ENCODE measurements around the gene TECPR1. TPM values are rescaled to one million over a fixed set of nuclear protein-coding genes. Genes with fewer than 3 reads are reported as not detected.

The TECPR1 gene
- total and polyA plus RNA-seq, 2 of the 4 experiments (the other 2 are of a cell fraction): 11.5 to 14.7 TPM

DNA sequence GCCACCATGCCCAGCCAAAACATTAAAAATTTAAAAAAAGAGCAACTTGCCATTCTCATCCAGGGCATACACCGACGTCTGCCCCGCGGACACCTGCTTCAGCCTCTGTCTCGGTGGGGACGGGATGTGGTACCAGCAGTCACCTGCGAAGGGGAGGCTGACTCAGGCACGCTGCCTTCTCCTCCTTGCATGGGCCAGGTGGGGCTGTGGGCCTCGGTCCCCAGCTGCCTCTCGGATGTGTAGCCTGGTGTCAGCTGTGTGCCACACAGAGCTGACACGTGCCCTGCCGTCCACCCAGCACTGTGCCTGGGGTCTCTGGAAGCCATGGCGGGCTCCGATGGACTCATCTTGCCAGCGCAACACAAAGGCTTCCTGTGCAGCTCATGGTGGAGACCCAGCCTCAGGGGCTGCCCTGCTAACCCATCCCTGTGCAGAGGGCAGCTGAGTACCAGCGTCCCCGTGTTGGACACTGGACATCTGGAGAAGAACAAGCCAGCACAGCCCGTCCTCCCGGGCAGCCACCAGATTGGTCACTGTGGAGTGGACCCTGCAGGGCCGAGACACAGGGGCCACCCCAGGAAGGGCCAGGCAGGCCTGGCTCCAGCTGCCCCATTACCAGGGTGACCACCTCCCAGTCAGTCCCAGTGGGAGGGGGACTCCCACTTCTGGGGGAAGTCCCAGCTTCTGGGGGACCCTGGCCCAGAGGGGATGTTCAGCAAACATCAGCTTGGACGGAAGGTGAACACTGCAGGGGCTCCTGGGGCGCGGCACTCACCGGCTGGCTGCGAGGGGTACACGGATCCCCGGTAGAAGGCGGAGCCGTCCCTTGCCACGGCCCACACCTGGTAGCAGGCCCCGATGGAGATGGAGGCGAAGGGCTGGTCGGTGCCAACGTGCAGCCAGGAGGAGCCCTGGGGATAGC is 30.2 kb downstream of the TECPR1 start:
- no peak overlapping the region for H2AFZ ChIP-seq (replicated peaks; ENCODE audit: low read length, poor library complexity)
- no peak overlapping the region for H2AK9ac ChIP-seq (replicated peaks; ENCODE audit: low read depth, low read length, poor library complexity)
- H2AK5ac ChIP-seq (ENCODE audit: low read depth, low read length): no peak overlapping the region
- no peaks in the 10 kb centered on the region for H4K20me1 ChIP-seq (ENCODE audit: insufficient read depth, low read length)
- intact Hi-C loops (cut with micrococcal nuclease): no loop called here
- CTCF ChIA-PET: no interaction called here
- no peaks in the 10 kb centered on the region for H3K27me3 ChIP-seq (ENCODE audit: control insufficient read depth, insufficient read depth, low read length)
- no peak overlapping the region for H2BK5ac ChIP-seq (ENCODE audit: low read depth, low read length, poor library complexity, severe bottlenecking)
- H2BK15ac ChIP-seq (ENCODE audit: low read depth, low read length): no peak overlapping the region
- dilution Hi-C loops (cut with HindIII; ENCODE audit: low sequenced_read_pairs, unreplicated experiment): no loop called here
- BruUV-seq (replicated peaks): no TSS peak
- no peak overlapping the region for H3K18ac ChIP-seq (ENCODE audit: low read depth, low read length)
- TF ChIP-seq FOS (IDR thresholded peaks at IDR 0.05; ENCODE audit: low read depth, low read length) (no peak), MAFK (IDR thresholded peaks at IDR 0.05; ENCODE audit: low read depth, low read length) (no peak), MAZ (IDR thresholded peaks at IDR 0.05; ENCODE audit: borderline replicate concordance, low read depth, low read length) (no peak), CHD1 (IDR thresholded peaks at IDR 0.05; ENCODE audit: low read depth, low read length) (no peak), RCOR1 (IDR thresholded peaks at IDR 0.05; ENCODE audit: insufficient replicate concordance, low read length) (no peak), MXI1 (IDR thresholded peaks at IDR 0.05; ENCODE audit: borderline replicate concordance, low read depth, low read length) (no peak), RAD21 (IDR thresholded peaks at IDR 0.05; ENCODE audit: low read length) (no peak), BHLHE40 (IDR thresholded peaks at IDR 0.05; ENCODE audit: low read depth, low read length) (no peak), CEBPB (IDR thresholded peaks at IDR 0.05; ENCODE audit: low read depth, low read length) (no peak), RFX5 (IDR thresholded peaks at IDR 0.05; ENCODE audit: low read depth, low read length) (no peak), SMC3 (IDR thresholded peaks at IDR 0.05; ENCODE audit: low read depth, low read length) (no peak)
- TF ChIP-seq, protein P1, sequence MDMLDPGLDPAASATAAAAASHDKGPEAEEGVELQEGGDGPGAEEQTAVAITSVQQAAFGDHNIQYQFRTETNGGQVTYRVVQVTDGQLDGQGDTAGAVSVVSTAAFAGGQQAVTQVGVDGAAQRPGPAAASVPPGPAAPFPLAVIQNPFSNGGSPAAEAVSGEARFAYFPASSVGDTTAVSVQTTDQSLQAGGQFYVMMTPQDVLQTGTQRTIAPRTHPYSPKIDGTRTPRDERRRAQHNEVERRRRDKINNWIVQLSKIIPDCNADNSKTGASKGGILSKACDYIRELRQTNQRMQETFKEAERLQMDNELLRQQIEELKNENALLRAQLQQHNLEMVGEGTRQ (IDR thresholded peaks at IDR 0.05; ENCODE audit: low read depth, low read length): no peak
- TF ChIP-seq, protein P2, sequence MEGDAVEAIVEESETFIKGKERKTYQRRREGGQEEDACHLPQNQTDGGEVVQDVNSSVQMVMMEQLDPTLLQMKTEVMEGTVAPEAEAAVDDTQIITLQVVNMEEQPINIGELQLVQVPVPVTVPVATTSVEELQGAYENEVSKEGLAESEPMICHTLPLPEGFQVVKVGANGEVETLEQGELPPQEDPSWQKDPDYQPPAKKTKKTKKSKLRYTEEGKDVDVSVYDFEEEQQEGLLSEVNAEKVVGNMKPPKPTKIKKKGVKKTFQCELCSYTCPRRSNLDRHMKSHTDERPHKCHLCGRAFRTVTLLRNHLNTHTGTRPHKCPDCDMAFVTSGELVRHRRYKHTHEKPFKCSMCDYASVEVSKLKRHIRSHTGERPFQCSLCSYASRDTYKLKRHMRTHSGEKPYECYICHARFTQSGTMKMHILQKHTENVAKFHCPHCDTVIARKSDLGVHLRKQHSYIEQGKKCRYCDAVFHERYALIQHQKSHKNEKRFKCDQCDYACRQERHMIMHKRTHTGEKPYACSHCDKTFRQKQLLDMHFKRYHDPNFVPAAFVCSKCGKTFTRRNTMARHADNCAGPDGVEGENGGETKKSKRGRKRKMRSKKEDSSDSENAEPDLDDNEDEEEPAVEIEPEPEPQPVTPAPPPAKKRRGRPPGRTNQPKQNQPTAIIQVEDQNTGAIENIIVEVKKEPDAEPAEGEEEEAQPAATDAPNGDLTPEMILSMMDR (conservative IDR thresholded peaks at IDR 0.05; ENCODE audit: low read depth, low read length): no peak
- TF ChIP-seq, protein P3, sequence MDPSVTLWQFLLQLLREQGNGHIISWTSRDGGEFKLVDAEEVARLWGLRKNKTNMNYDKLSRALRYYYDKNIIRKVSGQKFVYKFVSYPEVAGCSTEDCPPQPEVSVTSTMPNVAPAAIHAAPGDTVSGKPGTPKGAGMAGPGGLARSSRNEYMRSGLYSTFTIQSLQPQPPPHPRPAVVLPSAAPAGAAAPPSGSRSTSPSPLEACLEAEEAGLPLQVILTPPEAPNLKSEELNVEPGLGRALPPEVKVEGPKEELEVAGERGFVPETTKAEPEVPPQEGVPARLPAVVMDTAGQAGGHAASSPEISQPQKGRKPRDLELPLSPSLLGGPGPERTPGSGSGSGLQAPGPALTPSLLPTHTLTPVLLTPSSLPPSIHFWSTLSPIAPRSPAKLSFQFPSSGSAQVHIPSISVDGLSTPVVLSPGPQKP (IDR thresholded peaks at IDR 0.05; ENCODE audit: borderline replicate concordance, low read depth, low read length): no peak
- no peak overlapping the region for H2BK20ac ChIP-seq (ENCODE audit: low read depth, low read length)
- no peak overlapping the region for H3K23ac ChIP-seq (ENCODE audit: low read depth, low read length)
- in situ Hi-C loops (cut with MboI; ENCODE audit: low sequenced_read_pairs): no loop called here
- POLR2A ChIA-PET (ENCODE audit: unreplicated experiment): no interaction called here
- no peaks in the 10 kb centered on the region for H3K9me3 ChIP-seq (ENCODE audit: control insufficient read depth, insufficient read depth, low read length)
- no peak overlapping the region for H3K14ac ChIP-seq (replicated peaks; ENCODE audit: low read depth, low read length)
- peaks cover 36% of the 10 kb centered on the region for H3K36me3 ChIP-seq (ENCODE audit: control insufficient read depth, insufficient read depth, low read length)
- H3K4ac ChIP-seq (ENCODE audit: low read depth, low read length): no peak overlapping the region
- H4K91ac ChIP-seq (ENCODE audit: insufficient read depth, low read depth, low read length): no peak overlapping the region
- H3K27ac ChIP-seq (ENCODE audit: insufficient read depth, low read length): no peak overlapping the region
- H3K79me1 ChIP-seq (ENCODE audit: low read depth in 1 of 2, low read length in 2 of 2): no peaks in the 10 kb centered on the region
- H3K9ac ChIP-seq (ENCODE audit: low read depth, low read length): no peak overlapping the region
- H4K5ac ChIP-seq (ENCODE audit: low read depth, low read length): no peak overlapping the region
- no peak overlapping the region for H4K8ac ChIP-seq (ENCODE audit: low read depth in 2 of 2, low read length in 2 of 2)
- ATAC-seq (ENCODE audit: low read depth): no peak
- H3K9me1 ChIP-seq (ENCODE audit: insufficient read depth, low read length): no peaks in the 10 kb centered on the region
- no peak overlapping the region for H3K4me2 ChIP-seq (ENCODE audit: low read depth, low read length)
- H3K4me3 ChIP-seq (ENCODE audit: insufficient read depth, low read depth, low read length): no peak overlapping the region
- H3K4me1 ChIP-seq (ENCODE audit: control insufficient read depth, insufficient read depth, low read length): peaks cover 3% of the 10 kb centered on the region
- DNase-seq: no peak
- no peak overlapping the region for H2BK120ac ChIP-seq (ENCODE audit: low read depth, low read length)
- H3K56ac ChIP-seq (ENCODE audit: extremely low read depth, insufficient read depth, low read length): no peak overlapping the region
- WGBS, 2 experiments (ENCODE audit: extremely low coverage in 2 of 2, insufficient read length in 1 of 2): 98% methylated on average over 24 of the region's 34 CpGs; no CpG with 5 or more reads in 1 of the 2 experiments

All from IMR-90 (cell line).